ENCODE data around the gene CREB3L1. TPM values are rescaled to one million over a fixed set of nuclear protein-coding genes. Genes with fewer than 3 reads are reported as not detected.

The CREB3L1 gene
- total RNA-seq, 1 donor from 2014 or later = 11.4 TPM

DNA sequence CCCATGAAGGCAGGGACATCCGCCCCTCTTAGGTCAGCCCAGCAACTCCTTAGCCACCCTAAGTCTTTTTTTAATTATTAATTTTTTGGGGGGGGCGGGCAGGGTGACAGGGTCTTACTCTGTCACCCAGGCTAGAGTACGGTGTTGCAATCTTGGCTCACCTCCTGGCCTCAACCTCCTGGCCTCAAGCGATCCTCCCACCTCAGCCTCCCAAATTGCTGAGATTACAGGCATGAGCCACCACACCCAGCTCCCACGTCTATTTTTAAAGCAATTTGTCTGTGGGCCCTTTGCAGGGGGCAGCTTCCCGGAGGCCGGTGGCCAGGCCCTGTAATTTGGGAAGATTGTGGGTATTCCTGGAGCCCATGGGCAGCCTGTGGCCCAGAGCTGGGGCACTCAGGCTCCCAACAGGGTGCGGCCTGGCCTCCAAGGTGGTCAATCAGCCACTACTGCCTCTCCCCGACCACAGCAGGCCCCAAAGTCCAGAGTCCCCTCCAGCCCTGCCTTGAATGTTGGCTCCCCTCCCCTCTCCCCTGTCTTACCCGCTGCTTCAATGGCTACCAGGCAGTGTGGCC is 27.2 kb downstream of the CREB3L1 start:
- Histone ChIP-seq H3K36me3 (no peaks in the 10 kb centered on the region), H3K9me3 (no peaks in the 10 kb centered on the region), H3K27ac (no peak overlapping the region), H3K27me3 (no peaks in the 10 kb centered on the region), H3K4me3 (no peak overlapping the region), H3K4me1 (no peaks in the 10 kb centered on the region)
- intact Hi-C loops (cut with DNase I) = no loop called here
- DNase-seq (ENCODE audit: low spot score in 2 of 2) = no peak
- TF ChIP-seq, protein P1, sequence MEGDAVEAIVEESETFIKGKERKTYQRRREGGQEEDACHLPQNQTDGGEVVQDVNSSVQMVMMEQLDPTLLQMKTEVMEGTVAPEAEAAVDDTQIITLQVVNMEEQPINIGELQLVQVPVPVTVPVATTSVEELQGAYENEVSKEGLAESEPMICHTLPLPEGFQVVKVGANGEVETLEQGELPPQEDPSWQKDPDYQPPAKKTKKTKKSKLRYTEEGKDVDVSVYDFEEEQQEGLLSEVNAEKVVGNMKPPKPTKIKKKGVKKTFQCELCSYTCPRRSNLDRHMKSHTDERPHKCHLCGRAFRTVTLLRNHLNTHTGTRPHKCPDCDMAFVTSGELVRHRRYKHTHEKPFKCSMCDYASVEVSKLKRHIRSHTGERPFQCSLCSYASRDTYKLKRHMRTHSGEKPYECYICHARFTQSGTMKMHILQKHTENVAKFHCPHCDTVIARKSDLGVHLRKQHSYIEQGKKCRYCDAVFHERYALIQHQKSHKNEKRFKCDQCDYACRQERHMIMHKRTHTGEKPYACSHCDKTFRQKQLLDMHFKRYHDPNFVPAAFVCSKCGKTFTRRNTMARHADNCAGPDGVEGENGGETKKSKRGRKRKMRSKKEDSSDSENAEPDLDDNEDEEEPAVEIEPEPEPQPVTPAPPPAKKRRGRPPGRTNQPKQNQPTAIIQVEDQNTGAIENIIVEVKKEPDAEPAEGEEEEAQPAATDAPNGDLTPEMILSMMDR (IDR thresholded peaks at IDR 0.05) = no peak

DNA sequence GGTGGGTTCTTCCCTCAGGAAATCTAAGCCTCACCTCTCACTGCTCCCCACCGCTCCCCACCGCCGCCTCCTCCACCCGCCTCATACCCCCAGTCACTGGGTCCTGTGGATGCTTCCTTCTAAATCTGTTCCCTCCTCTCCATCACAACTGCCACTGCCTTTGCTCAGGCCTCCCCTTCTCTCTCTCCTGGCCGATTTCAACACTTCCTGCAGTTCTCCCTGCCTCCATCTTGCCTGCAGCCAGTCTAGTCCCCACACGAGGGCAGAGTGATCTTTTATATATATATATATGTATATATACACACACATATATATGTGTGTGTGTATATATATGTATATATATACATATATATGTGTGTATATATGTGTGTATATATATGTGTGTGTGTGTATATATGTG is 27.8 kb downstream of the CREB3L1 start:
- Histone ChIP-seq H3K36me3 (no peaks in the 10 kb centered on the region), H3K4me1 (no peaks in the 10 kb centered on the region), H3K27ac (no peak overlapping the region), H3K27me3 (no peaks in the 10 kb centered on the region), H3K4me3 (no peak overlapping the region), H3K9me3 (no peaks in the 10 kb centered on the region)
- TF ChIP-seq, protein P1 (IDR thresholded peaks at IDR 0.05) = no peak
- no peak for DNase-seq (ENCODE audit: low spot score in 2 of 2)
- intact Hi-C loops (cut with DNase I) = no loop called here

DNA sequence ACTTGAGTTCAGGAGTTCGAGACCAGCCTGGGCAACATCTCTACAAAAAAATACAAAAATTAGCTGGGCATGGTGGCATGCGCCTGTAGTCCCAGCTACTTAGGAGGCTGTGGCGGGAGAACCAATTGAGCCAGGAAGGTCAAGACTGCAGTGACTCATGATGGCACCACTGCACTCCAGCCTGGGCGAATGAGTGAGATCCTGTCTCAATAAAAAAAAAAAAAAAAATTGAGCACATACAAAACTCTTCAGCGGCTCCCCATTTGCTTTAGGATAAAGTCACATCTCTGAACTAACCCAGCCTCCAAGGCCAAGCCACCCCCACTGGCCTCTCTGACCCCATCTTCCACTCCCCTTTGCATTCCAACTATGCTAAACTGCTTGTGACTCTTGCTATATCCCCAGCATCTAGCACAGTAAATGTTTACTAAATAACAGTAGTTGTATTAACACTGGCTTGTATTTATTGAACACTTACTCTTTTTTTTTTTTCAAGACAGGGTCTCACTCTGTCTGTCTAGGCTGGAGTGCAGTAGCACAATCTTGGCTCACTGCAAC is 28.9 kb downstream of the CREB3L1 start:
- no peak overlapping the region for H3K27ac ChIP-seq
- H3K4me1 ChIP-seq = no peaks in the 10 kb centered on the region
- TF ChIP-seq, protein P1 (IDR thresholded peaks at IDR 0.05) = no peak
- H3K9me3 ChIP-seq = no peaks in the 10 kb centered on the region
- no peak for DNase-seq (ENCODE audit: low spot score in 2 of 2)
- H3K4me3 ChIP-seq = no peak overlapping the region
- no peaks in the 10 kb centered on the region for H3K27me3 ChIP-seq
- intact Hi-C loops (cut with DNase I) = no loop called here
- no peaks in the 10 kb centered on the region for H3K36me3 ChIP-seq

DNA sequence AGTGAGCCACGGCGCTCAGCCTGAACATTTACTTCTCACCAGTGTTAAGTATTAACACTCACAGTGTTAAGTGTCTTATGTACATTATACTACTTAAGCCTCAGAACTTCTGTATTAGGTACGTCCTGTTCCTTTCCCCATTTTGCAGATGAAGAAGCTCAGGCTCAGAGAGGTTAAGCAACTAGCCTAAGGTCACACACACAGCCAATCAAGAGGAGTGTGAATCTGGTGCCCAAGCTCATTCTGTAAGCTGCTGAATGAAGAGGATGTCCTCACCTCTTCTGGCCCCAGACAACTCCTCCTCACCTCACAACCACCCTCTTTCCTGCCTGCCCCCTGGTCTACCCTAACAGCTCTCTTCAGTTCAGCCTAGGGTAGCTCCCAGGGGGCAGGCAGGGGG is 29.9 kb downstream of the CREB3L1 start:
- H3K27me3 ChIP-seq = no peaks in the 10 kb centered on the region
- TF ChIP-seq, protein P1 (IDR thresholded peaks at IDR 0.05) = no peak
- intact Hi-C loops (cut with DNase I) = no loop called here

DNA sequence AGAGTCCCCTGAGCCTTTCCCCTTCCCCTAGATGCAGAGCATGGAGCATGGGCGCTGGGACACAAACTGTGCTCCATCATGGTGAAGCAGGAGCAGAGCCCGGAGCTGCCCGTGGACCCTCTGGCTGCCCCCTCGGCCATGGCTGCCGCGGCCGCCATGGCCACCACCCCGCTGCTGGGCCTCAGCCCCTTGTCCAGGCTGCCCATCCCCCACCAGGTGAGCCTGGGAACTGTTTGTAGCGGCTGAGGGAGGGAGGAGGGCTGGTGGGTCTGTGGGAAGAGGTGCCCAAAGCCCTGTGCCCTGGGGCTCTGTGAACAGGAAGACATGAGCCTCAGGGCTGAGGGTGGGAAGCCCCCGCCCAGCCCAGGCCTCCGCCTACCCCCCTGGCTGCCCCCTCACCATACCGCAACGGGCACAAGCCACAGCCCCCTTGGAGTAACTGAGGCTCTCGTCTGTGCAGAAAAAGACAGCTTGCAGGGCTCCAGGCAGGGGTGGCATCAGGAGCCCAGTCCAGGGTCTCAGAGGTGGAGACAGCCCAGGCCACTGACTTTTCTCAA is 30.4 kb downstream of the CREB3L1 start:
- Histone ChIP-seq H3K27me3 (no peaks in the 10 kb centered on the region), H3K27ac (no peak overlapping the region), H3K4me3 (no peak overlapping the region), H3K36me3 (no peaks in the 10 kb centered on the region), H3K4me1 (no peaks in the 10 kb centered on the region), H3K9me3 (no peaks in the 10 kb centered on the region)
- TF ChIP-seq, protein P1 (IDR thresholded peaks at IDR 0.05) = no peak
- DNase-seq (ENCODE audit: low spot score in 2 of 2) = no peak
- intact Hi-C loops (cut with DNase I) = loop anchor here (1.0 kb wide), 1 partner anchor 69 kb away; no protein-coding TSS in a partner anchor

More for the DNA sequence above, 29.9 kb downstream of the CREB3L1 start:
- no peak overlapping the region for H3K27ac ChIP-seq
- no peaks in the 10 kb centered on the region for H3K9me3 ChIP-seq
- DNase-seq (ENCODE audit: low spot score in 2 of 2) = no peak
- no peaks in the 10 kb centered on the region for H3K36me3 ChIP-seq
- H3K4me3 ChIP-seq = no peak overlapping the region
- no peaks in the 10 kb centered on the region for H3K4me1 ChIP-seq
